Activated T-helper 9 cell treated with anti-CD3 and anti-CD28 coated beads, Interleukin-2, amount 50 U/mL, for 16 hours (primary cell): ENCODE results near the gene IFI27.

Experiments used
- DNase-seq: peaks from one replicate; pipeline ENCODE4 v3.0.0-alpha.2; 2020; ENCODE audit warnings: low read depth

Gene IFI27

GRCh38 chr14:94102768-94103482 lies 7.6 kb upstream of the IFI27 start:
- no peak for DNase-seq

DNA sequence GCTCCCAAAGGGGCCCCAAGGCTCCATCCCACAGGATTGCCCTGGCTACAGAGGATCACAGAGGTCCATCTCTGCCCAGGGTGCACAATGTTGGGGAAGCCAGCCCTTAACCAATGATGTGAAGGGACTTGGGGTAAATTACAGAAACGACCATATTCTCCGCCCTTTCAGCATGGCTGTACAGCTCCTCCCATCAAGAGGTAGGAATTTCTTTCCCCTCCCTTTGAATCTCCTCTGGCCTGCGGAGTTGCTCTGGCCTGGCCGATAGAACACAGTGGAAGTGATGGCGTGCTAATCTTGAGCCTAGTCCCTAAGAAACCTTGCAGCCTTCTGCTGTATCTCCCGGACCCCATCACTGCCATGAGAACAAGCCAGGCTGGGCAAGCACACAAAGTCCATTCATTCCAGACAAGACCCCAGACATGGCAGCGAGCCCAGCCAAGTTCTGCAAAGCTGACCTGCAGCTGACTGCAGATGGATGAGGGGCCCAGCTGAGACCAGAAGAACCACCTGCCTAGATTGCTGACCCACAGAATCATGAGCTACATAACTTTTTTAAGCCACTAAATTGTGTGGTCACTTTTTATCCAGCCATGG lies 6.9 kb upstream of the IFI27 start:
- DNase-seq, result no peak

DNA sequence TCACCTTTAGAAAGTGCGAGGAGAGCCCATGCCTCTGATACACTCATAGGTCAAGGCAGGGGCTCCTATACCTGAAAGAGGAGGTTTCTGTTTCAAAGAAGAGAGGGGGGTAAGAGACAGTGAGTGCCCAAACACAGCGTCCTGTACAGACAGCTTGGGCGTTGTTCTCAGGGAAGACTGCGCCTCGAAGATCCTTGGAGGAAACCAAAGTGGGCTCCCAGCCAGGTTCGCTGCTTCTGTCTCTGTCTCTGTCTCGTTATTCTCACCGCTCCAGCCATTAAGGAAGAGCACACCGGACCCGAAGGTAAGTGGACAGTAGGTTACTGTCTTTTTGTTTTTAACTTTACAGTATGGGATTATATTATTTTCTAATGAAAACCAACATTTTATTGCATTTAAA lies 5.8 kb upstream of the IFI27 start:
- DNase-seq, result no peak

DNA sequence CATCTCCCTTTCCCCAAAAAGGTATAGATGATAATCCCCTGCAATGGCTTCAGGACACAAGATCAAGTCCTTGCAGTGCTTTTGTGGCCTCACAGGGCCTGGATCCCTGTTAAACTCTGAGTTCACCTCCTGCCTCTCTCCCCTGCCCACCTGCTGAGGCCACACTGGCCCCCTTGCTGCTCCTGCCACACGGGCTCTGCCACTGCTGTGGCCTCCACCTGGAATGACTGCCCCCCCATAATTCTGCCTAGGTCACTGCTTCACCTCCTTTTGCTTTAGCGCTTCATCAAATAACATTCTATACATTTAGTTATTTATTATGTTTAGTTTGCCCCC lies 653 bp upstream of the IFI27 start:
- DNase-seq, result no peak

DNA sequence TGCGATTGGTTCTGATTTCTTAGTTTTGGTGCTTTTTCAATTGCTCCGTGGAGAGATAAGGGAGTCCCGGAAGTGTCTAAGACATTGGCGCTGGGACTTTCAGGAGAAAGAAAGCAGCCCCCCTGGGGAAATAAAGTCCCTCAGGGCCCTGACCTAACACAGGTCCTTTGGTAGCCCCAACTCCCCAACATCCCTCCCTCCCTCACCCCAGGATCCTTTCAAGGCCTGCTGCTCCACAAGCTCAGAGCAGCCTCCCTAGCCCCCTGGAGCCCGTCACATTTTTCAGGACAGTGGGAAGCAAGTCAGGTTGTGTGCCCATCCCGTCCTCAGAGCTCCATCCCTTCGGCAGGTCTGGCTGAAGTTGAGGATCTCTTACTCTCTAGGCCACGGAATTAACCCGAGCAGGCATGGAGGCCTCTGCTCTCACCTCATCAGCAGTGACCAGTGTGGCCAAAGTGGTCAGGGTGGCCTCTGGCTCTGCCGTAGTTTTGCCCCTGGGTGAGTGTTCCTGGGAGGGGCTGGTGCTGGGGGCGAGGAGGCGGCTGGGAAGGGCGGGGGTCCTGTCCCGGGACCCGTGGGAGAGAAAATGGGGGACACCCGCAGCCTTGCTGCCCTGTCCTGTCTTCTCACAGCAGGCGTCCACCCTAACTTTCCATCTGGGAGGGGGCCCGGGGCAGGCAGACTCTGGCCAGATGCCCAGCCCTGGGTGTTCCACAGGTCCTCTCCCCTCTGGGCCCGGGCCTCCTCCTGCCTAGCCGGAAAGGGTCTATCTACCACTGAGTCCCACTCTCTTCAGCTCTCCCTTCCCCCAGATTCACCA lies 950 bp downstream of the IFI27 start:
- DNase-seq, result no peak

DNA sequence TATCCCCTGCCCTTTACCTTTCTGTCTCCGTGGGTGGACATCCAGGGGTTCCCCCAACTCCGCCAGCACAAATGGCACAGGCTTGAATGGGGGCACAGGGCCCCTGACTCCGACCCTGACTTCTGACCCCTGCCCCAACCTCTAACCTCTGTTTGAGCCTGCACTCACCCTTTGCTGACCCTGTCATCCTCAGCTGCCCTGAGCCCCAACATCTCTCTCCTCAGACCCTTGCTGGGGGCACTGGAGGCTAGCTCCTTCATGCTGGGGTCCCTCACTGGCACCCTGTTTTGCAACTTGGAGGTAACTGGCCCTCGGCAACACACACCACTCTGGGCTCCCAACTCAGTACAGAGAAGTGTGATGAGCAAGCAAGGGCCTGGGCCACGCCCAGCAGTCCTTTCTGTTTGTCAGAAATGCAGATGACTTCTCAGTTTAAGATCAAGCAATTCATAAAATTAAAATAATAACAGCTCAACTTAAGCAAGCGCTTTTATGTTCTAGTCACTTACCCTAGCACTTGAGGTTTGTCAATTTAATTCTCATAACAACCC lies 2.1 kb downstream of the IFI27 start:
- DNase-seq, result no peak

DNA sequence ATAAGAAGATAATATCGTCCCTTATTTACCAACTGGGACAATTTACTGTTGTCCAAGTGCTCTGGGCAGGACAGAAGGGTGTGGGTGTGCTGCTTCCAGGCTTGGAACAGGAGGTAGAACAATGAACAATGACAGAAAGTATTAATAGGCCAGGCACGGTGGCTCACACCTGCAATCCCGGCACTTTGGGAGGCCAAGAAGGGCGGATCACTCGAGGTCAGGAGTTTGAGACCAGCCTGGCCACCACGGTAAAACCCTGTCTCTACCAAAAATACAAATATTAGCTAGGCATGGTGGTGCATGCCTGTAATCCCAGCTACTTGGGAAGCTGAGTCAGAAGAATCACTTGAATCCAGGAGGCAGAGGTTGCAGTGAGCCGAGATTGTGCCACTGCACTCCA lies 2.5 kb downstream of the IFI27 start:
- DNase-seq, result no peak

GRCh38 chr14:94113490-94113889 lies 3.0 kb downstream of the IFI27 start:
- no peak for DNase-seq

GRCh38 chr14:94113908-94114588 lies 3.5 kb downstream of the IFI27 start:
- DNase-seq, result no peak

DNA sequence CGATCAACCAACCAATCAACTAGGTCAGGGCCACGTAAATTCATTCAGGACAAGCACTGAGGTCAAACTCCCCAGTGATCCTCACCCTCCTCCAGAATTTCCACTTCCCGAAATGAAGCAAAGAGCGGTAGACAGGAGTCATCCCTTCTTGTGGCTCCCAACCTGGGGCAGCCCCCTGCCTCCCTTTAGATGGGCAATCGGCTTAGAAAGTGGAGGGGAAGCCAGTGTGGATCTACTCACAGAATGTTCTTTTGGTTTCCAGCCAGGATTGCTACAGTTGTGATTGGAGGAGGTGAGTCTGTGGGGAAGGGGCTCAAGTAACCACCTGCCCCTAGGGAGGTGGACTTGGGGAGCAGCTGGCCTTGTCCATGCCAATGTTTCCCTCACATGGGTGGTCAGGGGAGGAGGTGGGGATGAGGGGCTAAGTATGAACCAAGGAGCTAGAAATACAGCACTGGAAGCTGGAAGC lies 4.1 kb downstream of the IFI27 start:
- no peak for DNase-seq

- no peak for DNase-seq
Observed at GRCh38 chr14:94115058-94115591, 4.6 kb downstream of the IFI27 start.

GRCh38 chr14:94115631-94116030 lies 5.1 kb downstream of the IFI27 start:
- DNase-seq, result no peak

- no peak for DNase-seq
Observed at GRCh38 chr14:94116701-94117100, 6.2 kb downstream of the IFI27 start.

DNA sequence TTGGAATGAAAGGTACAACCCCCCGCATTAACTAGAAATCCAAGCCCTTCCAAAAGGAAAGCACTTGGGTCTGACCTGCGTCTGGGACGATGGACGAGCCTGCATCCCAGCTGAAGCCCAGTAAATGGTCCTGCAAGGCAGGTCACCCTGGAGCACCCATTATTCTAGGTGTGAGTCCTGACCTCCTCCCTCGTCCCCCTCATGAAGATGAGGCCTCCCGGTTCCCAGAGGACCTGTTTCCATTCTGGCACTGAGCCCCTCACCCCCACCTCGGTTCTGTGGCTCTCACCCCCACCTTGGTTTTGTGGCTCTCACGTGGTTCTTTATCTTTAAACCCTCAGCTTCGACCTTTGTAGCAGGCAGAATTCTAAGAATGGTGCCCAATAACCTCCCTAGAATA lies 7.3 kb downstream of the IFI27 start:
- DNase-seq, result no peak

DNA sequence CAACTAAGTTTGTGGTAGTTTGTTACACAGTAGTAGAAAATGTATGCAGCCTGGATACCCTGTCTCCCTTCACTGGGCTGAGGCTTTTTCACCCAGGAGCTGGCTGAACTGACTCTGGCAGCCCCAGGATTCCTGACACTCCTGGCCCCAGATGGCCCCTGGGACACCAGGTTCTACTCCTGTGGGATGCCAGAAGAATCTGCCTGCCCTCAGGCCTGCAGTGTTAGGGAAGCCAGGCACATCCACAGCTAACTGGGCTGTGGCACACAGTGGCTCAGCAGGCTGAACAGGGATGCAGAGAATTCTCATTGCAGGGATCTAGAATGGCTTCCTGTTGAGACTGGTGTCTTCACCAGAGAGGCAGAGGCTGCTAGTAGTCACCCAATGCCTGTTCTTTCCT lies 8.5 kb downstream of the IFI27 start:
- no peak for DNase-seq

DNA sequence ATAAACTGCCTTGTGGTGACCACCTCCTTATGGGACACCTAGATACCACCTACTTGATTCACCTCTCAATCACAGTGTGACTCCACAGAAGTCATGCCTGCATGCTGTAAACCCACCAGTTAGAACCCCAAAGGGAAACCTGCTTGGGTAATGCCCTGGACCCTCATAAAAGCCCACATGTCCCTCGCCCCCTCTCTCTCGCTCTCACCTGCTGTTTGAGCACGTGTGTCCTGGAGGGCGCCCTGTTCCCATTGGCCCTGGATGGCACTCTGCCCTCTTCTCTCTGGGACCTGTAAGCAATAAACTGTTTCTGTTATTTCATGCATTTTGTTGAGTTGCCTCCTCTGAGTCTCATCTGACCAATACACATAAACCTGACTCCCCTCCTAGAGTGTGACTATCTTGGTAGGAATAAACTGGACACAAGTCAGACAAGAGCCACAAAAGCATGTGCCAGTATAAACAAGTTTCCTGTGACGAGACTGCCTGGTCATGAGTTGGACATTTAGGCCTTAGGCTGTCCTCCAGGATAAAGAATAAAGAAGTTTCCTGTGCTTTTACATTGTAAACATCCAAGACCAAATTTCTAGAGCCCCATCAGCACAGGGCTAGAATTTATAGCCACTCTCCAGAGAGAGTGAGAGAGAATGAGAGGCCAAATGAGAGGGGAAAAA lies 10.3 kb downstream of the IFI27 start:
- DNase-seq, result no peak

GRCh38 chr14:94121485-94121884 lies 10.9 kb downstream of the IFI27 start:
- DNase-seq, result no peak

DNA sequence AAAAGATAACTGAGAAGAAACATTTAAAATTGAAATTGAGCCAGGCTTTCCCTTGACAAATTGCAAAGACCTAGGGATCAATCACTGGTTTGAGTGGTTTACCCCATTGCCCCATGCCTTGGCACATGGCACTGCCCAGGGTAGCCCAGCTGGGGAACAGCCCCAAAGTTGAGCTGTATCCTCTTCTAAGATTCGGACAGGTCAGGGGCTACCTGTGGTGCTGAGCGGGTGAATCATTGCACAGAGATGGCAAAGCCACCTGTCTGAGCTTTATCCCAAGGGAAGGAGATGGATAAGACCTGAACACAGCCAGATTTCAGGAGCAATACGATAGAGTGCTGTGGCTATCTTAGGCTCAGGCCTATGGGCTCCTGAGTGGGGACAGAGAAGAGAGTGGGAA lies 11.9 kb downstream of the IFI27 start:
- DNase-seq, result no peak

- no peak for DNase-seq
Observed at GRCh38 chr14:94123296-94123695, 12.8 kb downstream of the IFI27 start.

- DNase-seq, result no peak
Observed at GRCh38 chr14:94123868-94124267, 13.3 kb downstream of the IFI27 start.

- DNase-seq, result no peak
Observed at GRCh38 chr14:94124582-94125377, 14.2 kb downstream of the IFI27 start.
